Measurements from ENCODE around the gene KIFC1.

KIFC1 gene

DNA sequence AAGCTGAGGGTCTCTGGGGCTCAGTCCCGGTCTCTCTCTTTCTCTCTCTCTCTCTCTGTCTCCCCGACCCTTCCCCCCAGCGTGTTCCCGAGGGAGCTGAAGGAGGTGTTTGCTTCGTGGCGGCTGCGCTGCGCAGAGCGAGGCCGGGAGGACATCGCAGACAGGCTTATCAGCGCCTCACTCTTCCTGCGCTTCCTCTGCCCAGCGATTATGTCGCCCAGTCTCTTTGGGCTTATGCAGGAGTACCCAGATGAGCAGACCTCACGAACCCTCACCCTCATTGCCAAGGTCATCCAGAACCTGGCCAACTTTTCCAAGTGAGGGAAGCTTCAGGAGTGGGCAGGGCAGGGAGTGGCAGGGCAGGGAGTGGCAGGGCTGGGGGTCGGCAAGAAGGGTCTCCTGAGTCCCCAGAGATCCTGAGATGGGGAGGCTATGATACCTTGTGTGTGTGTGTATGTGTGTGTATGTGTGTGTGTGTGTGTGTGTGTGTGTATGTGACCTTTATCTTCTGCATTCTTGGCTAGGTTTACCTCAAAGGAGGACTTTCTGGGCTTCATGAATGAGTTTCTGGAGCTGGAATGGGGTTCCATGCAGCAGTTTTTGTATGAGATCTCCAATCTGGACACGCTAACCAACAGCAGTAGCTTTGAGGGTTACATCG, 49.2 kb downstream of the KIFC1 start:
- H3K4me3 ChIP-seq (ENCODE audit: low read depth, low read length, poor library complexity, severe bottlenecking) = no peak overlapping the region
- H3K4me2 ChIP-seq (ENCODE audit: low read length) = no peak overlapping the region

DNA sequence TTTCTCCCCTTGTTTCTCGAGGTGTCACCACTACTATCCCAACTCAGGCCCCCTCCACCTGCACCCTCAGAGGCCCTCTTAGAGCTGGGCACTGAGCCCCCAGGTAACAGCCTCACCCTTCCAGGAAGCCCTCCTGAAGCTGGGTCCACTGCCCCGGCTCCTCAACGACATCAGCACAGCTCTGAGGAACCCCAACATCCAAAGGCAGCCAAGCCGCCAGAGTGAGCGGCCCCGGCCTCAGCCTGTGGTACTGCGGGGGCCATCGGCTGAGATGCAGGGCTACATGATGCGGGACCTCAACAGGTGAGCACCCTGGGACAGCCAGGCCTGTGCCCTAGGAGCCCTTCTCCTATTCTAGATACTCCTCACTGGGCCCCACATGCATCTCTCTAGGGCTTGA, 49.8 kb downstream of the KIFC1 start:
- H3K9ac ChIP-seq (ENCODE audit: low read length) = no peak overlapping the region
- H2AFZ ChIP-seq (ENCODE audit: low read length) = no peak overlapping the region
- H3K4me1 ChIP-seq (ENCODE audit: insufficient read depth, low read length, severe bottlenecking) = no peaks in the 10 kb centered on the region
- peaks cover 31% of the 10 kb centered on the region for H3K36me3 ChIP-seq (ENCODE audit: insufficient read depth, low read length)
- H3K27ac ChIP-seq (ENCODE audit: low read depth, low read length, poor library complexity, severe bottlenecking) = no peak overlapping the region
- no peaks in the 10 kb centered on the region for H4K20me1 ChIP-seq (ENCODE audit: insufficient read depth, low read length)
- no peak overlapping the region for H3K4me2 ChIP-seq (ENCODE audit: low read length)
- H3K9me2 ChIP-seq (ENCODE audit: low read depth, low read length) = no peaks in the 10 kb centered on the region
- TF ChIP-seq, protein P1, sequence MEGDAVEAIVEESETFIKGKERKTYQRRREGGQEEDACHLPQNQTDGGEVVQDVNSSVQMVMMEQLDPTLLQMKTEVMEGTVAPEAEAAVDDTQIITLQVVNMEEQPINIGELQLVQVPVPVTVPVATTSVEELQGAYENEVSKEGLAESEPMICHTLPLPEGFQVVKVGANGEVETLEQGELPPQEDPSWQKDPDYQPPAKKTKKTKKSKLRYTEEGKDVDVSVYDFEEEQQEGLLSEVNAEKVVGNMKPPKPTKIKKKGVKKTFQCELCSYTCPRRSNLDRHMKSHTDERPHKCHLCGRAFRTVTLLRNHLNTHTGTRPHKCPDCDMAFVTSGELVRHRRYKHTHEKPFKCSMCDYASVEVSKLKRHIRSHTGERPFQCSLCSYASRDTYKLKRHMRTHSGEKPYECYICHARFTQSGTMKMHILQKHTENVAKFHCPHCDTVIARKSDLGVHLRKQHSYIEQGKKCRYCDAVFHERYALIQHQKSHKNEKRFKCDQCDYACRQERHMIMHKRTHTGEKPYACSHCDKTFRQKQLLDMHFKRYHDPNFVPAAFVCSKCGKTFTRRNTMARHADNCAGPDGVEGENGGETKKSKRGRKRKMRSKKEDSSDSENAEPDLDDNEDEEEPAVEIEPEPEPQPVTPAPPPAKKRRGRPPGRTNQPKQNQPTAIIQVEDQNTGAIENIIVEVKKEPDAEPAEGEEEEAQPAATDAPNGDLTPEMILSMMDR (IDR thresholded peaks at IDR 0.05; ENCODE audit: low read length) = no peak
- no peak for TF ChIP-seq EZH2 (IDR thresholded peaks at IDR 0.05; ENCODE audit: borderline replicate concordance, low read length)
- H3K9me3 ChIP-seq (ENCODE audit: low read length) = no peaks in the 10 kb centered on the region
- no peaks in the 10 kb centered on the region for H3F3A ChIP-seq (ENCODE audit: insufficient read depth, low read length)
- no peak overlapping the region for H3K4me3 ChIP-seq (ENCODE audit: low read depth, low read length, poor library complexity, severe bottlenecking)
- H3K79me2 ChIP-seq (ENCODE audit: insufficient read depth, low read length) = no peaks in the 10 kb centered on the region
- H3K27me3 ChIP-seq (ENCODE audit: insufficient read depth, low read length) = no peaks in the 10 kb centered on the region

More for the DNA sequence above, 49.2 kb downstream of the KIFC1 start:
- no peaks in the 10 kb centered on the region for H4K20me1 ChIP-seq (ENCODE audit: insufficient read depth, low read length)
- H3K9me3 ChIP-seq (ENCODE audit: low read length) = no peaks in the 10 kb centered on the region
- no peaks in the 10 kb centered on the region for H3K27me3 ChIP-seq (ENCODE audit: insufficient read depth, low read length)
- no peak for TF ChIP-seq EZH2 (IDR thresholded peaks at IDR 0.05; ENCODE audit: borderline replicate concordance, low read length)
- TF ChIP-seq, protein P1 (IDR thresholded peaks at IDR 0.05; ENCODE audit: low read length) = no peak
- H3K79me2 ChIP-seq (ENCODE audit: insufficient read depth, low read length) = no peaks in the 10 kb centered on the region
- H3K9me2 ChIP-seq (ENCODE audit: low read depth, low read length) = no peaks in the 10 kb centered on the region
- no peak overlapping the region for H3K9ac ChIP-seq (ENCODE audit: low read length)
- no peaks in the 10 kb centered on the region for H3K4me1 ChIP-seq (ENCODE audit: insufficient read depth, low read length, severe bottlenecking)
- H3K27ac ChIP-seq (ENCODE audit: low read depth, low read length, poor library complexity, severe bottlenecking) = no peak overlapping the region
- H3K36me3 ChIP-seq (ENCODE audit: insufficient read depth, low read length) = peaks cover 30% of the 10 kb centered on the region
- no peaks in the 10 kb centered on the region for H3F3A ChIP-seq (ENCODE audit: insufficient read depth, low read length)
- no peak overlapping the region for H2AFZ ChIP-seq (ENCODE audit: low read length)

- no peaks in the 10 kb centered on the region for H3K79me2 ChIP-seq (ENCODE audit: insufficient read depth, low read length)
- no peaks in the 10 kb centered on the region for H4K20me1 ChIP-seq (ENCODE audit: insufficient read depth, low read length)
- no peak overlapping the region for H3K4me3 ChIP-seq (ENCODE audit: low read depth, low read length, poor library complexity, severe bottlenecking)
- no peak overlapping the region for H2AFZ ChIP-seq (ENCODE audit: low read length)
- H3K4me2 ChIP-seq (ENCODE audit: low read length) = no peak overlapping the region
- H3K9me2 ChIP-seq (ENCODE audit: low read depth, low read length) = no peaks in the 10 kb centered on the region
- H3K4me1 ChIP-seq (ENCODE audit: insufficient read depth, low read length, severe bottlenecking) = no peaks in the 10 kb centered on the region
- no peaks in the 10 kb centered on the region for H3K27me3 ChIP-seq (ENCODE audit: insufficient read depth, low read length)
- H3F3A ChIP-seq (ENCODE audit: insufficient read depth, low read length) = no peaks in the 10 kb centered on the region
- TF ChIP-seq EZH2 (IDR thresholded peaks at IDR 0.05; ENCODE audit: borderline replicate concordance, low read length) = no peak
- TF ChIP-seq, protein P1 (IDR thresholded peaks at IDR 0.05; ENCODE audit: low read length) = no peak
- H3K9me3 ChIP-seq (ENCODE audit: low read length) = no peaks in the 10 kb centered on the region
- H3K9ac ChIP-seq (ENCODE audit: low read length) = no peak overlapping the region
- peaks cover 25% of the 10 kb centered on the region for H3K36me3 ChIP-seq (ENCODE audit: insufficient read depth, low read length)
- no peak overlapping the region for H3K27ac ChIP-seq (ENCODE audit: low read depth, low read length, poor library complexity, severe bottlenecking)
These were observed 50.7 kb downstream of the KIFC1 start for GRCh38 chr6:33442283-33442682.
